ENCODE measurements around the gene HDAC4. TPM values are rescaled to one million over a fixed set of nuclear protein-coding genes. Genes with fewer than 3 reads are reported as not detected.
A peak's percentile ranks its signal among the peaks of the same experiment; 100 is the strongest.

The HDAC4 gene
- total and polyA plus RNA-seq, 12 donors: 3.7 to 40.0 (median 25.5) TPM

DNA sequence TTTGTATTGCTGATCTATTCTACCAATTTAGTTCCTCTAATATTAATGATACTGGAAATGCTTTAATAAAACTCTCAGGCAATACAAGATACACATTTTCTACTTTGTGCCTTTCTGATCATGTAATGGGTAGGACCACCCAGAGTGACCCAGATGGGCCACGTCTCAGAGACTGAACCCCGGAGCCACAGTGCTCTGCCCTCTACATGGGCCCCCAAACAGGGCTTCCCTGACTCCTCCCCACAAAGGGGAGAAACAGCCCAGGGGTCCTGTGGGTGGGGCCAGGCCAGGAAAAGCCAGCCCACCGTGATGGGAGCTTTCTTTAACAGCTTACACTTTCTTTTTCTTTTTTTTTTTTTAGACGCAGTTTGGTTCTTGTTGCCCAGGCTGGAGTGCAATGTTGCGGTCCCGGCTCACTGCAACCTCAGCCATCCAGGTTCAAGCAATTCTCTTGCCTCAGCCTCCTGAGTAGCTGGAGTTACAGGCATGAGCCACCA is 18.4 kb downstream of the HDAC4 start:
- H3K4me3 ChIP-seq: no peak overlapping the region
- ATAC-seq (no peak), DNase-seq (no peak)
- TF ChIP-seq, protein P1, sequence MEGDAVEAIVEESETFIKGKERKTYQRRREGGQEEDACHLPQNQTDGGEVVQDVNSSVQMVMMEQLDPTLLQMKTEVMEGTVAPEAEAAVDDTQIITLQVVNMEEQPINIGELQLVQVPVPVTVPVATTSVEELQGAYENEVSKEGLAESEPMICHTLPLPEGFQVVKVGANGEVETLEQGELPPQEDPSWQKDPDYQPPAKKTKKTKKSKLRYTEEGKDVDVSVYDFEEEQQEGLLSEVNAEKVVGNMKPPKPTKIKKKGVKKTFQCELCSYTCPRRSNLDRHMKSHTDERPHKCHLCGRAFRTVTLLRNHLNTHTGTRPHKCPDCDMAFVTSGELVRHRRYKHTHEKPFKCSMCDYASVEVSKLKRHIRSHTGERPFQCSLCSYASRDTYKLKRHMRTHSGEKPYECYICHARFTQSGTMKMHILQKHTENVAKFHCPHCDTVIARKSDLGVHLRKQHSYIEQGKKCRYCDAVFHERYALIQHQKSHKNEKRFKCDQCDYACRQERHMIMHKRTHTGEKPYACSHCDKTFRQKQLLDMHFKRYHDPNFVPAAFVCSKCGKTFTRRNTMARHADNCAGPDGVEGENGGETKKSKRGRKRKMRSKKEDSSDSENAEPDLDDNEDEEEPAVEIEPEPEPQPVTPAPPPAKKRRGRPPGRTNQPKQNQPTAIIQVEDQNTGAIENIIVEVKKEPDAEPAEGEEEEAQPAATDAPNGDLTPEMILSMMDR (IDR thresholded peaks at IDR 0.05): no peak
- peaks cover 0 to 10% (median 0%) of the 10 kb centered on the region in 9 donors for H3K36me3 ChIP-seq
- H3K27me3 ChIP-seq: no peaks in the 10 kb centered on the region
- peaks cover 0 to 39% (median 21%) of the 10 kb centered on the region in 9 donors for H3K4me1 ChIP-seq
- WGBS, 2 donors: 82 to 86% methylated on average over 6 of the region's 6 CpGs
- H3K9me3 ChIP-seq: no peaks in the 10 kb centered on the region
- intact Hi-C loops (cut with DNase I): no loop called here
- H3K27ac ChIP-seq: no peak overlapping the region

- H3K9me3 ChIP-seq: no peaks in the 10 kb centered on the region
- H3K4me1 ChIP-seq: peaks cover 0 to 39% (median 21%) of the 10 kb centered on the region in 9 donors
- no peak overlapping the region for H3K4me3 ChIP-seq
- H3K27me3 ChIP-seq: no peaks in the 10 kb centered on the region
- intact Hi-C loops (cut with DNase I): no loop called here
- 74 to 76% methylated on average over 7 of the region's 7 CpGs for WGBS, 2 donors
- H3K27ac ChIP-seq: no peak overlapping the region
- DNase-seq: no peak
- TF ChIP-seq, protein P1 (IDR thresholded peaks at IDR 0.05): no peak
- peaks cover 0 to 10% (median 0%) of the 10 kb centered on the region in 9 donors for H3K36me3 ChIP-seq
- ATAC-seq: peak in 3 of 8 donors; percentile 11 to 26 (median 12)
Observed at GRCh38 chr2:239381709-239382134, 19.1 kb downstream of the HDAC4 start.

- DNase-seq (no peak), ATAC-seq (peak in 3 of 8 donors; percentile 6 to 49 (median 34))
- peak overlapping the region in 1 of 10 donors; percentile 0 for H3K27ac ChIP-seq
- peaks cover 0 to 8% (median 0%) of the 10 kb centered on the region in 9 donors for H3K36me3 ChIP-seq
- H3K4me1 ChIP-seq: peaks cover 0 to 39% (median 21%) of the 10 kb centered on the region in 9 donors
- 59 to 61% methylated on average over 30 of the region's 30 CpGs for WGBS, 2 donors
- peak overlapping the region in 6 of 10 donors; percentile 0 to 22 (median 16) for H3K4me3 ChIP-seq
- intact Hi-C loops (cut with DNase I): no loop called here
- TF ChIP-seq, protein P1 (IDR thresholded peaks at IDR 0.05): no peak
- H3K9me3 ChIP-seq: no peaks in the 10 kb centered on the region
- no peaks in the 10 kb centered on the region for H3K27me3 ChIP-seq
Observed at GRCh38 chr2:239380831-239381708, 19.8 kb downstream of the HDAC4 start.

DNA sequence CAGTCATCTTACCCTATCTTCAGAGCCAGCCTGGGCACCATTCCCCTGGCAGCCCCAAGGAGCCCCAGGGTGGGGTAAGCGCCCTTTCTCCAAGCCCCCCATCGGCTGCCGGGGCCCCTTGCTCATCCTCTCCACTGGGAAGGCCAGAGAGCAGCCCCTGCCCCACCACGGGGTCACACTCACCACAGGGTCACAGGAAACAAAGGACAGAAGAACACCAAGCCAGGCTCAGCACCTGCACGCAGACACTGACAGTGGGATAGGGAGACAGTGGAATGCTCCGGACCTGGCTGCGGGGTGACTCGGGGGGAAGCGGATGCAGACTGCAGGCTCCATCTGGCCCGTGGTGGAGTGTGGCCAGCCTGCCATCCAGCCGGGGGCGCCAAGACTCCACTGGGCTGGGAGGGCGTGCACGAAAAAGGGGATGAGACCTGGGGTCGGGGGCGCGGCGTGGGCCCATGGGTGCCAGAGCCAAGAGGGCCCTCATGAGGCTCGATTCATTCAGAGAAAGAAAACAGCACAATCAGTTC is 21.1 kb downstream of the HDAC4 start:
- Histone ChIP-seq H3K9me3 (no peaks in the 10 kb centered on the region), H3K36me3 (peaks cover 0 to 8% (median 0%) of the 10 kb centered on the region in 9 donors), H3K27ac (no peak overlapping the region), H3K4me1 (peaks cover 0 to 50% (median 18%) of the 10 kb centered on the region in 9 donors), H3K27me3 (no peaks in the 10 kb centered on the region), H3K4me3 (no peak overlapping the region)
- TF ChIP-seq, protein P1 (IDR thresholded peaks at IDR 0.05): peak in 2 of 9 donors; percentile 14 to 18
- intact Hi-C loops (cut with DNase I): no loop called here
- ATAC-seq (no peak), DNase-seq (no peak)
- 93 to 95% methylated on average over 19 of the region's 19 CpGs for WGBS, 2 donors
